B cell (primary cell): Measurements from ENCODE around the gene ADAM12. TPM values are rescaled to one million over a fixed set of nuclear protein-coding genes. Genes with fewer than 3 reads are reported as not detected.

Source experiments
- ATAC-seq: fragments of 200-7000 bp; cut with Tn5 transposase; one replicate; pipeline ENCODE4 v1.10.0; 2021; ENCODE audit warnings: low read depth, mild to moderate bottlenecking, moderate number of reproducible peaks, moderate library complexity
- CTCF ChIA-PET: fragments of 350-600 bp; sonication (Branson Sonifier 250); formaldehyde crosslinking; loops from one replicate; lab custom pipeline; 2021; ENCODE audit warnings: antibody characterized with exemption, inconsistent platforms; lab: Charles Lee
- POLR2A ChIA-PET: fragments of 350-600 bp; sonication (Branson Sonifier 250); formaldehyde crosslinking; loops from one replicate; lab custom pipeline; 2021; ENCODE audit warnings: antibody characterized with exemption; lab: Charles Lee
- DNase-seq: peaks from one replicate; pipeline ENCODE4 v3.0.0; 2013
- H2AFZ ChIP-seq: 2 replicates; pipeline ENCODE4 v1.6.1; 2012; ENCODE audit warnings: mild to moderate bottlenecking, low read depth, low read length; ENCODE audit not compliant: insufficient read depth, poor library complexity, severe bottlenecking
- H3K27ac ChIP-seq, 2 donors: 1 replicate in 1 of 2; 2 replicates in 1 of 2; pipeline ENCODE4 v1.5.1; 2012 to 2013; ENCODE audit warnings: low read length in 2 of 2, mild to moderate bottlenecking in 2 of 2, moderate library complexity in 1 of 2
- H3K27me3 ChIP-seq, 4 experiments: fragments of 200-600 bp in 1 of 4; sonication (generic) in 1 of 4; replicated peaks in 1 of 4; 1 replicate in 2 of 4; 2 replicates in 2 of 4; pipeline versions ENCODE4 v1.6.1 to v1.7.0; 2013 to 2016; ENCODE audit warnings: low read length in 3 of 4, mild to moderate bottlenecking in 2 of 4, mixed read lengths in 1 of 4, moderate library complexity in 1 of 4; ENCODE audit not compliant: insufficient read depth in 4 of 4, control insufficient read depth in 3 of 4; ENCODE audit errors: control extremely low read depth in 1 of 4
- H3K36me3 ChIP-seq, 2 experiments: replicated peaks in 1 of 2; 1 replicate in 1 of 2; 2 replicates in 1 of 2; pipeline versions ENCODE4 v1.6.1 to v1.7.1; 2013; ENCODE audit warnings: low read length in 1 of 2; ENCODE audit not compliant: insufficient read depth in 2 of 2, control insufficient read depth in 1 of 2; ENCODE audit errors: control extremely low read depth in 1 of 2, extremely low read depth in 1 of 2
- H3K4me1 ChIP-seq, 2 donors: fragments of 200-600 bp in 1 of 2; sonication (generic) in 1 of 2; 1 replicate in 1 of 2; 2 replicates in 1 of 2; pipeline versions ENCODE4 v1.5.1 to v1.6.1; 2013 to 2017; ENCODE audit warnings: low read length in 2 of 2; ENCODE audit not compliant: control insufficient read depth in 2 of 2, insufficient read depth in 2 of 2
- H3K4me2 ChIP-seq: replicated peaks from 2 replicates; pipeline ENCODE3; 2012; ENCODE audit warnings: mild to moderate bottlenecking, low read depth, low read length; ENCODE audit not compliant: poor library complexity, severe bottlenecking
- H3K4me3 ChIP-seq, 5 experiments: fragments of 200-600 bp in 1 of 5; sonication (generic) in 1 of 5; 1 replicate in 3 of 5; 2 replicates in 2 of 5; pipeline versions ENCODE4 v1.5.1 to v1.7.0; 2011 to 2016; ENCODE audit warnings: low read length in 4 of 5, mild to moderate bottlenecking in 4 of 5, low read depth in 2 of 5, control low read depth in 1 of 5, moderate library complexity in 1 of 5; ENCODE audit not compliant: insufficient read depth in 1 of 5; ENCODE audit errors: control extremely low read depth in 1 of 5, extremely low read depth in 1 of 5
- H3K79me2 ChIP-seq: fragments of 200-600 bp; sonication (generic); one replicate; pipeline ENCODE4 v1.6.0; 2016; ENCODE audit warnings: low read length; ENCODE audit not compliant: control insufficient read depth, insufficient read depth
- H3K9ac ChIP-seq: fragments of 200-600 bp; sonication (generic); 2 replicates; pipeline ENCODE4 v1.6.1; 2017; ENCODE audit warnings: mild to moderate bottlenecking, low read length, moderate library complexity
- H3K9me3 ChIP-seq, 3 donors: one replicate each; pipeline versions ENCODE4 v1.6.1 to v1.7.1; 2013; ENCODE audit warnings: low read length in 2 of 3; ENCODE audit not compliant: control insufficient read depth in 2 of 3, insufficient read depth in 1 of 3; ENCODE audit errors: control extremely low read depth in 1 of 3
- H4K20me1 ChIP-seq: 2 replicates; pipeline ENCODE4 v1.6.0; 2012; ENCODE audit warnings: mild to moderate bottlenecking, low read length; ENCODE audit not compliant: insufficient read depth, control insufficient read depth, poor library complexity, severe bottlenecking
- H3K27ac Mint-ChIP-seq: one replicate; pipeline ENCODE4 v1.8.0; 2021; ENCODE audit warnings: mixed read lengths
- H3K27me3 Mint-ChIP-seq: one replicate; pipeline ENCODE4 v1.8.0; 2021; ENCODE audit warnings: mixed read lengths
- H3K4me1 Mint-ChIP-seq: one replicate; pipeline ENCODE4 v1.8.0; 2021; ENCODE audit warnings: mixed read lengths
- H3K4me3 Mint-ChIP-seq: one replicate; pipeline ENCODE4 v1.8.0; 2021; ENCODE audit warnings: mixed read lengths
- H3K9me3 Mint-ChIP-seq: one replicate; pipeline ENCODE4 v1.8.0; 2022; ENCODE audit warnings: mixed read lengths; ENCODE audit not compliant: insufficient read depth
- CTCF ChIP-seq: fragments of 200-600 bp; IDR thresholded peaks from one replicate; pipeline ENCODE4 v1.8.0; 2022; ENCODE audit warnings: antibody characterized with exemption, mild to moderate bottlenecking
- EZH2 ChIP-seq: IDR thresholded peaks from 2 replicates; pipeline ENCODE4 v1.6.1; 2012; ENCODE audit warnings: borderline replicate concordance, low read depth, mild to moderate bottlenecking, moderate library complexity, low read length; ENCODE audit not compliant: insufficient read depth, poor library complexity, severe bottlenecking
- WGBS: methylation state at CpG from one replicate; pipeline ENCODE4 v1.1.5; 2013; ENCODE audit warnings: missing lambda C conversion rate; ENCODE audit not compliant: insufficient coverage; 5-methylcytosine and 5-hydroxymethylcytosine counted together
- intact Hi-C: fragments of 100-400 bp; cut with micrococcal nuclease; formaldehyde crosslinking; loops from one replicate; pipeline ENCODE4 v1.10.0; 2022
- polyA plus RNA-seq: library from polyadenylated mRNA; depleted of rRNA; stranded (reverse); fragments of >200 nt; gene quantifications from 2 replicates; pipeline ENCODE4 v1.2.3, GENCODE V29; 2012
- total RNA-seq, 2 donors: library from RNA; stranded (reverse); fragments of 120-200 nt in 1 of 2; gene quantifications; 1 replicate in 1 of 2; 2 replicates in 1 of 2; pipeline versions ENCODE4 v1.2.3 to v1.2.4, GENCODE V29; 2013 to 2022

The ADAM12 gene
- total and polyA plus RNA-seq, 2 donors (not counting 1 experiment from before 2014, with no cell fraction given): 0.01 to 0.22 TPM

- no peak for TF ChIP-seq EZH2
- TF ChIP-seq CTCF: no peak
- CTCF ChIA-PET: no interaction called here
- H3K4me1 Mint-ChIP-seq: no peaks in the 10 kb centered on the region
- intact Hi-C loops: no loop called here
- Histone ChIP-seq H3K36me3 (no peaks in the 10 kb centered on the region), H3K4me2 (no peak overlapping the region), H3K79me2 (no peaks in the 10 kb centered on the region), H2AFZ (no peak overlapping the region), H3K4me1 (no peaks in the 10 kb centered on the region), H3K27ac (no peak overlapping the region), H3K4me3 (no peak overlapping the region), H3K9me3 (peaks cover 0 to 3% (median 0%) of the 10 kb centered on the region in 3 donors), H3K9ac (no peak overlapping the region), H3K27me3 (no peaks in the 10 kb centered on the region), H4K20me1 (no peaks in the 10 kb centered on the region)
- H3K27me3 Mint-ChIP-seq: no peaks in the 10 kb centered on the region
- POLR2A ChIA-PET: no interaction called here
- 97% methylated on average over 4 of the region's 9 CpGs for WGBS
- ATAC-seq: no peak
- DNase-seq: no peak
- H3K27ac Mint-ChIP-seq: no peak overlapping the region
- no peak overlapping the region for H3K4me3 Mint-ChIP-seq
- H3K9me3 Mint-ChIP-seq: no peaks in the 10 kb centered on the region
Observed at GRCh38 chr10:126312167-126312566, 76.1 kb downstream of the ADAM12 start.

GRCh38 chr10:126309228-126309883, 78.9 kb downstream of the ADAM12 start:
- Mint-ChIP-seq H3K27ac (no peak overlapping the region), H3K27me3 (no peaks in the 10 kb centered on the region), H3K4me1 (no peaks in the 10 kb centered on the region), H3K9me3 (no peaks in the 10 kb centered on the region), H3K4me3 (no peak overlapping the region)
- intact Hi-C loops: no loop called here
- ChIA-PET POLR2A (no interaction called here), CTCF (no interaction called here)
- 93% methylated on average over 2 of the region's 3 CpGs for WGBS
- H2AFZ ChIP-seq: no peak overlapping the region
- no peaks in the 10 kb centered on the region for H3K4me1 ChIP-seq
- H3K4me3 ChIP-seq: no peak overlapping the region
- no peaks in the 10 kb centered on the region for H3K27me3 ChIP-seq
- H4K20me1 ChIP-seq: no peaks in the 10 kb centered on the region
- no peak for TF ChIP-seq EZH2
- H3K9ac ChIP-seq: no peak overlapping the region
- H3K36me3 ChIP-seq: no peaks in the 10 kb centered on the region
- H3K79me2 ChIP-seq: no peaks in the 10 kb centered on the region
- H3K27ac ChIP-seq: no peak overlapping the region
- ATAC-seq: no peak
- peaks cover 0 to 3% (median 1%) of the 10 kb centered on the region in 3 donors for H3K9me3 ChIP-seq
- no peak for DNase-seq
- no peak overlapping the region for H3K4me2 ChIP-seq
